GM12874 (cell line): ENCODE data around the gene TYW3.

Experiments used
- CTCF ChIP-seq: IDR thresholded peaks from 2 replicates; pipeline ENCODE4 v1.5.1; 2011; ENCODE audit warnings: low read depth, mild to moderate bottlenecking, control low read depth, low read length, moderate library complexity; ENCODE audit not compliant: insufficient read depth

Gene TYW3

GRCh38 chr1:74779750-74780149 lies 46.8 kb downstream of the TYW3 start:
- no peak for TF ChIP-seq CTCF

DNA sequence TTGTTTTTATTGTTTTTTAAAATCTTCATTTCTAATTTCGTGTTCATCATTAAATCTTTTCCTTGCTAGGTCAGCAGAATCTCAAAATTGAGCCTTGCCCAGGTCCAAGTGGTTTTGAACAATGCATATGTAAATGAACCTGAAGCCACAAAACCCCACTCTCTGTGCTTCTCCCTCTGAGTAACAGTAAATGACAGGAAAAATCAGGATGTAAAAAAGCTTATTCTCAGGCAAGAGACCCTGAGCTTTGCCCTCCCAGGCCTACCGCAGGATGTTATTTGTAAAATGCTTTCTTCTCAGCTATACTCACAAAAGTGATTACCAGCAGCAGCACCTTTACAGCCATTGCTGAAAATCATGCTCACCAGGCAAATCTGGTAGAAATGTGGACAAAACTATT lies 47.6 kb downstream of the TYW3 start:
- TF ChIP-seq CTCF = no peak

GRCh38 chr1:74785944-74786343 lies 53.0 kb downstream of the TYW3 start:
- no peak for TF ChIP-seq CTCF

DNA sequence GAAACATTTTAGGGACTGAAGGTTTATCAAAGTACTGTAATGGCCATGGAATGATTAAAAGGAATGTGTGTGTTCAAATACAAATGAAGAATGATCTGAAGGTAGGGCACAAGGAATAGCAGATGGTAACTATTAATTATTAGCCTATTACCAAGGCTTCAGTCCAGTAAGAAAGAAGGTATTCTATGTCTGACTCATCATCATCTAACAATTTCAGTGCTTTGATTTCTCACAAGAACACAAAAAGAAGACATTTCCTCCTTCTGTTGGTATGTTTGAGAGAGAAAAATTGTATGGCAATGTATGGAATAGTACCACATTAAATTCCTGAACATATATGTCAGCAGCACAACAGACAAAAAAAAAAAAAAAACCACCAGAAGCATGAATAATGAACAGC lies 57.5 kb downstream of the TYW3 start:
- no peak for TF ChIP-seq CTCF

GRCh38 chr1:74791491-74791890 lies 58.5 kb downstream of the TYW3 start:
- TF ChIP-seq CTCF = no peak

DNA sequence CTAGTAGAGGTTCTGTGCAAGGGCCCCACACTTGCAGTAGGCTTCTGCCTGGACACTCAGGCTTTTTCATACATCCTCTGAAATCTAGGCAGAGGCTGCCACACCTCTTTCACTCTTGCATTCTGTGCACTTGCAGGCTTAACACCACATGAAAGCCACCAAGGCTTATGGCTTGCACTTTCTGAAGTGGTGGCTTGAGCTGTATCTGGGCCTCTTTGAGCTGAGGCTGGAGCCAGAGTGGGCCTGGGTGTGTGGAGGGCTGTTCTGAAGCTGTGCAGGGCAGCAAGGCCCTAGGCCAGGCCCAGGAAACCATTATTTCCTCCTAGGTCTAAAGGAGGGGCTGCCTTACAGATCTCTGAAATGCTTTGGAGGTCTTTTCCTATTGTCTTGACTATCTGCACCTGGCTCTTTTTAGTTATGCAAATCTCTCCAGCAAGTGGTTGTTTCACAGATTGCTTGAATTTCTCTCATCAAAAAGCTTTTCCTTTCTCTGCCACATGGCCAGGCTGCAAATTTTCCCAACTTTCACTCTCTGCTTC lies 66.2 kb downstream of the TYW3 start:
- TF ChIP-seq CTCF = no peak

DNA sequence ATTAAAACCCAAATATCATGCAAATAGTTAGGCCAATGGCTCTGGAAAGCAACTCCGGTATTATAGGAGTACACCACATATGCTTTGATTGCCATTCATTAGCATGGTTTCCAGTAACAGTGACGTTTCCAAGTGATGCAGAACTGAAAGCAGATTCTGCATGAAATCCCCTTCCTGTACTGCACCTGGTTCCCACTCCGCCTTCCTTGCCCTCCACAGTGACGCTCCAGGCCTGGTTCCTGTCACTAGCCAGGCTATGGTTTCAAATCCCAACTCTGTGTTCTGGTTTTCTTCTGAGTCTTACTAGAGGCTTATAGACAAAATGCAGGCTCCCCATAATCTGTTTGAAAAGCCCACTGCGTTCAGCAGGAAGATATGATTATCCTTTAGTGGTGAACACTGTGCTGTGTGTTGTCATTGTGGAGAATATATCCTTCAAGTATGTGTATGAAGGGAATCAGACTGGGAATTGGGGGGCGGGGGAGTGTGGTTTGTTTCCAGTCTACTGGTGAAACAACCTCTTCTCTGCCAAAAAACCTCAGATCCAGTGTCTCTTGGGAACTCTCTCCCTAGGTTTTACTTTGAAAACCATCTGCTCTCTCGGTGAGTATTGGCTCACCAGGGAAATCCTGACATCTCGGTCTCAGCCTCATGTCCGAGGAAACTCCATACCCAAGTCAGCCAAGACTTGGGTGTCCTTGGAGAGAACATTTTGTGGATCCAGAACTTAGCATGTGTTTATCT lies 78.7 kb downstream of the TYW3 start:
- TF ChIP-seq CTCF = no peak
